H1 (cell line): ENCODE measurements around the gene ANXA1.

Experiments used
- CEBPB ChIP-seq: IDR thresholded peaks from 2 replicates; pipeline ENCODE4 v1.6.1; 2012; ENCODE audit warnings: low read depth, low read length
- CTBP2 ChIP-seq: IDR thresholded peaks from 2 replicates; pipeline ENCODE4 v1.7.0; 2011; ENCODE audit warnings: borderline replicate concordance, mild to moderate bottlenecking, moderate library complexity, mixed read lengths, low read length; ENCODE audit not compliant: insufficient read depth, insufficient read length
- CTCF ChIP-seq, 3 experiments: IDR thresholded peaks; 1 replicate in 2 of 3; 2 replicates in 1 of 3; pipeline versions ENCODE4 v1.5.1 to v1.6.1; 2011; ENCODE audit warnings: low read length in 3 of 3, mild to moderate bottlenecking in 3 of 3, inconsistent platforms in 2 of 3, low read depth in 1 of 3, moderate library complexity in 1 of 3; ENCODE audit not compliant: insufficient read depth in 1 of 3; ENCODE audit errors: control extremely low read depth in 1 of 3
- GTF2F1 ChIP-seq: IDR thresholded peaks from 2 replicates; pipeline ENCODE4 v1.6.1; 2012; ENCODE audit warnings: low read depth, low read length, improper control_type of control experiment, borderline replicate concordance
- PHF8 ChIP-seq: fragments of 200-600 bp; sonication (generic); conservative IDR thresholded peaks from 2 replicates; pipeline ENCODE4 v1.7.1; 2012; ENCODE audit warnings: low read depth, mild to moderate bottlenecking, inconsistent platforms, low read length, moderate library complexity
- POLR2AphosphoS5 ChIP-seq: IDR thresholded peaks from 2 replicates; pipeline ENCODE4 v1.6.1; 2011; ENCODE audit warnings: low read depth, low read length
- SUZ12 ChIP-seq: fragments of 200-600 bp; sonication (generic); IDR thresholded peaks from 2 replicates; pipeline ENCODE4 v1.6.1; 2012; ENCODE audit warnings: mild to moderate bottlenecking, inconsistent platforms, low read length, moderate library complexity, mixed read lengths
- TEAD4 ChIP-seq: IDR thresholded peaks from 2 replicates; pipeline ENCODE4 v1.6.1; 2012; ENCODE audit warnings: low read depth, low read length, inconsistent platforms, mixed read lengths

- TF ChIP-seq CTBP2 (no peak), CTCF (IDR thresholded peaks at IDR 0.05; ENCODE audit: control extremely low read depth in 1 of 3, insufficient read depth in 1 of 3, low read depth in 1 of 3, low read length in 3 of 3) (no peak), POLR2AphosphoS5 (no peak), CEBPB (peak; percentile 22; the same call in 1 of the 2 replicates), PHF8 (no peak), SUZ12 (no peak), GTF2F1 (no peak), TEAD4 (no peak)
These were observed 5.4 kb upstream of the ANXA1 start for GRCh38 chr9:73146111-73146815.
